HFF-Myc (cell line): ENCODE data around the gene NUDT4.

Source experiments
- DNase-seq: peaks from one replicate; pipeline ENCODE4 v3.0.0-alpha.2; 2011; ENCODE audit warnings: low read depth; ENCODE audit errors: extremely low read depth
- H3K4me3 ChIP-seq: replicated peaks from 2 replicates; pipeline ENCODE4 v1.5.1; 2011; ENCODE audit warnings: low read depth, mild to moderate bottlenecking, control low read depth, low read length
- TF ChIP-seq, protein P1 (sequence below): IDR thresholded peaks from 2 replicates; pipeline ENCODE4 v1.5.1; 2012; ENCODE audit warnings: mild to moderate bottlenecking, low read depth, low read length, control low read depth; ENCODE audit errors: missing control alignments

NUDT4 gene

DNA sequence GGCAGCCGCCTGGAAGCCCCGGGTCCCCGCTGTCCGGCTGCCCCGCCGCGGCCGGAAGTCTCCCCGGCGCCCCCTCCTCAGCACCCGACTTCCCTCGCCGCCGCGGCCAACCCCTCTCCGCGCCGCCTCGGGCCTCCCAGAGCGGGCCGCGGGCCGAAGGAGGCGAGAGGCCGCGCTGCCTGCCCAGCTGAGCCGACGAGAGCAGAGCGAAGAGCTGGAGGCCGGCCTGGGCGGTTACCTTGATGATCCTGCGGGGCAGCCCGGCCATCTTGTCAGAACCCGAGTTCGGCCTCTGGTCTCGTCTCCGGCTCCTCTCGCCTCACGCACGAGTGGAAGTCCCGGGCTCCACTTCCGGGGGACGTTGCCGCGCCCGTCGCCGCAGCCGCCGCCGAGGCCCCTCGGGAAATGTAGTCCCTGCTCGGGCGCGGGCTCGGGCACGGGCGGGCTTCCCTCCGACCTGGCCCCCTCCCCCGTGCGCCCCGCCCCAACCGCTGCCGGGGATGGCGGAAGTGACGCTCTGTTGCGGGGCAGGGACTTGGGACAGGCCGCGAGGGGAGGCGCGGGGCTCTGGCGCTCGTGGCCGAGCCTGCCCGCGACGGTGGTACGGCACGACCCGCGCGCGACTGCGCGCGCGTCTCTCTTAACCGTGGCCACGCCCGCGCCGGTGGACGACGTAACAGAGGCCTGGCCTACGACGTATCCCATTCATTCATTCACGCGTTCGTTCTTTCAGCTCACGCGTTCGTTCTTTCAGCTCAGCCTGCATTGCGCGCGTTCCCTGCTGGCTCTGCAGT lies 64.1 kb downstream of the NUDT4 start, which contains the start of gene UBE2N:
Gene UBE2N, minus strand, starts transcription at position 331 of the 794 bp plus-strand sequence. Its CDS starts 63 bp downstream, at position 268.
- TF ChIP-seq, protein P1, sequence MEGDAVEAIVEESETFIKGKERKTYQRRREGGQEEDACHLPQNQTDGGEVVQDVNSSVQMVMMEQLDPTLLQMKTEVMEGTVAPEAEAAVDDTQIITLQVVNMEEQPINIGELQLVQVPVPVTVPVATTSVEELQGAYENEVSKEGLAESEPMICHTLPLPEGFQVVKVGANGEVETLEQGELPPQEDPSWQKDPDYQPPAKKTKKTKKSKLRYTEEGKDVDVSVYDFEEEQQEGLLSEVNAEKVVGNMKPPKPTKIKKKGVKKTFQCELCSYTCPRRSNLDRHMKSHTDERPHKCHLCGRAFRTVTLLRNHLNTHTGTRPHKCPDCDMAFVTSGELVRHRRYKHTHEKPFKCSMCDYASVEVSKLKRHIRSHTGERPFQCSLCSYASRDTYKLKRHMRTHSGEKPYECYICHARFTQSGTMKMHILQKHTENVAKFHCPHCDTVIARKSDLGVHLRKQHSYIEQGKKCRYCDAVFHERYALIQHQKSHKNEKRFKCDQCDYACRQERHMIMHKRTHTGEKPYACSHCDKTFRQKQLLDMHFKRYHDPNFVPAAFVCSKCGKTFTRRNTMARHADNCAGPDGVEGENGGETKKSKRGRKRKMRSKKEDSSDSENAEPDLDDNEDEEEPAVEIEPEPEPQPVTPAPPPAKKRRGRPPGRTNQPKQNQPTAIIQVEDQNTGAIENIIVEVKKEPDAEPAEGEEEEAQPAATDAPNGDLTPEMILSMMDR: no peak
- peak within 1 kb of the TSS; percentile 92 for H3K4me3 ChIP-seq
- peak; percentile 69 for DNase-seq

GRCh38 chr12:93442411-93443340 lies 65.0 kb downstream of the NUDT4 start:
- TF ChIP-seq, protein P1: no peak
- peak overlapping the region; percentile 92 for H3K4me3 ChIP-seq
- DNase-seq: no peak

GRCh38 chr12:93443576-93443975 lies 65.9 kb downstream of the NUDT4 start:
- no peak overlapping the region for H3K4me3 ChIP-seq
- TF ChIP-seq, protein P1: no peak
- DNase-seq: no peak

DNA sequence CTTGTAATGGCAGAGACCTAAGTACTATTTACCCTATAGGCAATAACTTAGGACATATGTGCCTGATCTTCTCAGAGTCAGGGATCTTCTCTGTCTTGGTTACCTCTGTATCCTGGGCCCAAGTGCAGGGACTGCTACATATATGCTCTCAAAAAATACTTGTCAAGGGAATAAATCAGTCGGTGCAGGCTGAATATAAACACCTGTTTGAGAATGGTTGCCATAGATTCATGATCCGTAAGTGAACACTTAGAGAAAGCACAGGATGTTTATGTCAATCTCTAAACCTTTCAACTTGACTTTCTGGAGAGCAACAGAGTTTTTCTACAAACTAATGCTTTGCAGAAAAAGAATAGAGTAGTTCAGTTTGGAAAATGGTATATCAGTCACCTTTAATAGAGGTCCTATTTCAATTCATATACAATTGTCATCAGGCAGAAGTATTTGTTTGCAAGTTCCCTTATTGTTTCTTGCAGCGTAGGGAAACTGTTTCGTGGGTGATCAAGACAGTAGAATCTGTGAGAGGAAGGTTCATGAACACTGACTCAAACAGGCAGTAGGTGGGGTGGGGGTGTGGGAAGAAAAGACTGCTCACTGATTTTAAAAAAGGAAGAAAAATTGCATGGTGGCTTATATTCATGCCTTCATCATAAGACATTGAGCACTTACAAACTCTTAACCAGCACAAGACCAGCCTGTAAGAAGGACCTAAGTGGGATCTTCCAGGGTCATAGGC lies 70.0 kb downstream of the NUDT4 start:
- no peak overlapping the region for H3K4me3 ChIP-seq
- no peak for DNase-seq
- TF ChIP-seq, protein P1: no peak

DNA sequence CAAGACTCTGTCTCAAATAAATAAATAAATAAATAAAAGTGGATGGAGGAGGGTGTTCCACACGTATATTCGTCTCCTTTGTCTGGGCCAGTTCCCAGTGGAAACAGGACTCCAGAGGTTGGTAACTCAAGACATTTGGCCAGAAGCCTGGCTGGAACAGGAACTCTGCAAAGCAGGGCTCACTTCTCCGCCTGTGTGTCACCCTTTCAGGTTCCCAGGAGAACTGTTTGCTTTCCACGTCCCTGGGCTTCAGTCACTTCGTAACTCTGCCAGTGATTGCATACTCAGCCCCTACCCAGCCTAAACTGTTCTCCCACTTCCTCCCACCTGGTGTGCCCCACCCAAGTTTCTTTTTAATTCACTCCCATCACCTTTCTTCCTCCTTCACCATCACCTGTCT lies 71.1 kb downstream of the NUDT4 start:
- TF ChIP-seq, protein P1: no peak
- H3K4me3 ChIP-seq: no peak overlapping the region
- no peak for DNase-seq

- TF ChIP-seq, protein P1: no peak
- H3K4me3 ChIP-seq: no peak overlapping the region
- no peak for DNase-seq
These were observed 71.6 kb downstream of the NUDT4 start for GRCh38 chr12:93449277-93449676.
